PFSK-1 (cell line): ENCODE measurements around the gene PIWIL4.

Source experiments
- FOXP2 ChIP-seq: optimal IDR thresholded peaks from 2 replicates; pipeline ENCODE3; 2011; ENCODE audit warnings: borderline replicate concordance, control low read depth, inconsistent platforms; ENCODE audit not compliant: insufficient read depth; ENCODE audit errors: extremely low read length, extremely low read depth
- POLR2AphosphoS5 ChIP-seq: IDR thresholded peaks from 2 replicates; pipeline ENCODE4 v1.6.1; 2012; ENCODE audit warnings: low read depth, mild to moderate bottlenecking, control low read depth, low read length, moderate library complexity
- REST ChIP-seq, 2 experiments: IDR thresholded peaks; 2 replicates each; pipeline versions ENCODE4 v1.6.1 to v1.8.0; 2011 to 2012; ENCODE audit warnings: low read depth in 2 of 2, low read length in 2 of 2, control low read depth in 1 of 2, inconsistent platforms in 1 of 2, mild to moderate bottlenecking in 1 of 2, moderate library complexity in 1 of 2; ENCODE audit not compliant: insufficient read depth in 1 of 2
- TAF1 ChIP-seq: IDR thresholded peaks from 2 replicates; pipeline ENCODE4 v1.6.1; 2012; ENCODE audit warnings: low read length, control low read depth, borderline replicate concordance; ENCODE audit not compliant: insufficient read depth

GRCh38 chr11:94583213-94583865 is 16.2 kb downstream of the PIWIL4 start:
- TF ChIP-seq FOXP2 = no peak
- no peak for TF ChIP-seq REST (IDR thresholded peaks at IDR 0.05; ENCODE audit: insufficient read depth in 1 of 2, low read depth in 2 of 2, low read length in 2 of 2)
- TF ChIP-seq POLR2AphosphoS5 = no peak
- no peak for TF ChIP-seq TAF1
